ENCODE results near the gene CPE. TPM values are rescaled to one million over a fixed set of nuclear protein-coding genes. Genes with fewer than 3 reads are reported as not detected.

CPE gene
- total RNA-seq, 4 donors from 2014 or later, result 22.3 to 33.5 (median 30.9) TPM

DNA sequence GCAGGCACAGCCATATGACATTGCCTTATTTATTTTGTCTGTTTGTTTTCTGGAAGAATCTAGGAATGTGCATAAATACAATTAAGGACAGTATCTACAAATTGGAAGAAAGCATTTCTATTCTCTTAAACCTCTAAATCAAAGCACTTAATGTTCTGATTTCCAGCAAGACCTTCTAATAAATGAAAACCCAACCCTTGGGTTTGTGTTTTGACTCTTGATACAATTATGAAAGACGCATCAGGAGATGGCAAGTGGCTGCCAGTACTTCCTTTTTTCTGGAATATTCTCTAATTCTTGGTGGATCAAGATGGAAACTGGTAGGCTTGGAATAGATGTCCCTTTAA lies 437 bp upstream of the CPE start:
- H3K27ac ChIP-seq, result peak overlapping the region; percentile 69
- WGBS, result 47% methylated on average over 1 of the region's 1 CpG

DNA sequence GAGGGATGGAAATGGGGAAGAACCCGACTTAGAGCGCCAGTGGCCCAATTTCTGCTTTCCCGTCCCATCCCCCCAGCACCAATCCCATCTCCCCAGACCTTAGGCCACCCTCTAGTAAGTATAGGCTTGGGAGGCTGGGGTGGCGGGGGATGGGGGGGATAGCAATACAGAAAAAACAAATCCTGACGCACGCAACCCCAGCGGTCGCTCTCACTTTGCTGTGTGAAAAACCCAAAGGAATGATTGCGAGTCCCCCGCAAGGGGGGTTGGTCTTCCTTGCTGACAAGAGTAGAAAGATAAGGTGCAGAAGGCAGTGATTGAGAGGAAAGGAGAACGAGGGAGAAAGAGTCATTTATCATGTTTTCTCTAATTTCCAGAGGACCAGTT lies 863 bp downstream of the CPE start:
- no peak overlapping the region for H3K27ac ChIP-seq
- no peaks in the 10 kb centered on the region for H3K36me3 ChIP-seq
- TF ChIP-seq POLR2A (IDR thresholded peaks at IDR 0.05) (no peak), POLR2AphosphoS5 (IDR thresholded peaks at IDR 0.05) (no peak), EP300 (IDR thresholded peaks at IDR 0.05) (no peak)
- TF ChIP-seq, protein P1, sequence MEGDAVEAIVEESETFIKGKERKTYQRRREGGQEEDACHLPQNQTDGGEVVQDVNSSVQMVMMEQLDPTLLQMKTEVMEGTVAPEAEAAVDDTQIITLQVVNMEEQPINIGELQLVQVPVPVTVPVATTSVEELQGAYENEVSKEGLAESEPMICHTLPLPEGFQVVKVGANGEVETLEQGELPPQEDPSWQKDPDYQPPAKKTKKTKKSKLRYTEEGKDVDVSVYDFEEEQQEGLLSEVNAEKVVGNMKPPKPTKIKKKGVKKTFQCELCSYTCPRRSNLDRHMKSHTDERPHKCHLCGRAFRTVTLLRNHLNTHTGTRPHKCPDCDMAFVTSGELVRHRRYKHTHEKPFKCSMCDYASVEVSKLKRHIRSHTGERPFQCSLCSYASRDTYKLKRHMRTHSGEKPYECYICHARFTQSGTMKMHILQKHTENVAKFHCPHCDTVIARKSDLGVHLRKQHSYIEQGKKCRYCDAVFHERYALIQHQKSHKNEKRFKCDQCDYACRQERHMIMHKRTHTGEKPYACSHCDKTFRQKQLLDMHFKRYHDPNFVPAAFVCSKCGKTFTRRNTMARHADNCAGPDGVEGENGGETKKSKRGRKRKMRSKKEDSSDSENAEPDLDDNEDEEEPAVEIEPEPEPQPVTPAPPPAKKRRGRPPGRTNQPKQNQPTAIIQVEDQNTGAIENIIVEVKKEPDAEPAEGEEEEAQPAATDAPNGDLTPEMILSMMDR (IDR thresholded peaks at IDR 0.05), result no peak
- H3K4me3 ChIP-seq, result peak overlapping the region; percentile 66
- H3K27me3 ChIP-seq, result peaks cover 5% of the 10 kb centered on the region
- DNase-seq (ENCODE audit: low spot score in 2 of 2), result no peak
- WGBS, result 84% methylated on average over 11 of the region's 11 CpGs
- H3K9me3 ChIP-seq, result no peaks in the 10 kb centered on the region
- H3K4me1 ChIP-seq, result peaks cover 24% of the 10 kb centered on the region

More for the DNA sequence above, 437 bp upstream of the CPE start:
- TF ChIP-seq, protein P1 (IDR thresholded peaks at IDR 0.05), result no peak
- DNase-seq (ENCODE audit: low spot score in 2 of 2), result no peak
- peak overlapping the region; percentile 66 for H3K4me3 ChIP-seq
- peaks cover 5% of the 10 kb centered on the region for H3K27me3 ChIP-seq
- H3K4me1 ChIP-seq, result peaks cover 14% of the 10 kb centered on the region
- H3K36me3 ChIP-seq, result no peaks in the 10 kb centered on the region
- H3K9me3 ChIP-seq, result no peaks in the 10 kb centered on the region

GRCh38 chr4:165380805-165381204 lies 2.0 kb downstream of the CPE start:
- no peak for DNase-seq (ENCODE audit: low spot score in 2 of 2)
- Histone ChIP-seq H3K4me1 (peaks cover 24% of the 10 kb centered on the region), H3K9me3 (no peaks in the 10 kb centered on the region), H3K36me3 (no peaks in the 10 kb centered on the region), H3K27me3 (peaks cover 5% of the 10 kb centered on the region), H3K4me3 (no peak overlapping the region), H3K27ac (no peak overlapping the region)
- TF ChIP-seq POLR2AphosphoS5 (IDR thresholded peaks at IDR 0.05) (no peak), POLR2A (IDR thresholded peaks at IDR 0.05) (no peak), EP300 (IDR thresholded peaks at IDR 0.05) (no peak)
- TF ChIP-seq, protein P1 (IDR thresholded peaks at IDR 0.05), result no peak
- 76% methylated on average over 1 of the region's 1 CpG for WGBS

DNA sequence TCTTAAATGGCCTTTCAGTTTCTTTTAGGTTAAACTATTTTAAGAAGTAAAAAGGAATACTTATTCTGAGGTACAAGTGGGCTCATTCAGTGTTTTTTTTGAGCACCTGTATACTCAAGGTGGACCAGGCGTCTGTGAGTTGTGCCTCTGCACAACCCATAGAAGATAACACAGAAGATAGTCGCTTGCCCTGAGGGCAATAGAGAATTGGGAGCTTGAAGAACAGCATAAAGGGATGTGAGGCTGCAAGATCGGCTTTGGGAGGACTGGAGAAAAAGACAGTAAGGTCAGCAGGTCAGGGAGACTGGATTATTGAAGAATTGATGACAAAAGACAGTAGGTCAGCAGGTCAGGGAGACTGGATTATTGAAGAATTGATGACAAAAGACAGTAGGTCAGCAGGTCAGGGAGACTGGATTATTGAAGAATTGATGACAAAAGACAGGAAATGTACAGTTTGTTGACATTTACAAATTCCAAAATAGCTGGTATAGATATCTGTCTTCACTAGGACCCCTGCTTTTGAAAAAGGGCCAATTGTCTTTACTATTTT lies 3.1 kb downstream of the CPE start:
- no peak for DNase-seq (ENCODE audit: low spot score in 2 of 2)
- peaks cover 5% of the 10 kb centered on the region for H3K27me3 ChIP-seq
- no peaks in the 10 kb centered on the region for H3K36me3 ChIP-seq
- no peak overlapping the region for H3K4me3 ChIP-seq
- TF ChIP-seq POLR2A (IDR thresholded peaks at IDR 0.05), result no peak
- TF ChIP-seq, protein P1 (IDR thresholded peaks at IDR 0.05), result no peak
- TF ChIP-seq EP300 (IDR thresholded peaks at IDR 0.05), result no peak
- no peak for TF ChIP-seq POLR2AphosphoS5 (IDR thresholded peaks at IDR 0.05)
- H3K4me1 ChIP-seq, result peaks cover 24% of the 10 kb centered on the region
- no peaks in the 10 kb centered on the region for H3K9me3 ChIP-seq
- no peak overlapping the region for H3K27ac ChIP-seq
- WGBS, result 67% methylated on average over 3 of the region's 3 CpGs

- Histone ChIP-seq H3K36me3 (no peaks in the 10 kb centered on the region), H3K9me3 (no peaks in the 10 kb centered on the region), H3K4me1 (peaks cover 24% of the 10 kb centered on the region), H3K27me3 (peaks cover 5% of the 10 kb centered on the region), H3K27ac (no peak overlapping the region), H3K4me3 (no peak overlapping the region)
- no peak for DNase-seq (ENCODE audit: low spot score in 2 of 2)
- no peak for TF ChIP-seq EP300 (IDR thresholded peaks at IDR 0.05)
- no peak for TF ChIP-seq POLR2AphosphoS5 (IDR thresholded peaks at IDR 0.05)
- 100% methylated on average over 1 of the region's 1 CpG for WGBS
Observed at GRCh38 chr4:165382640-165383039, 3.8 kb downstream of the CPE start.

DNA sequence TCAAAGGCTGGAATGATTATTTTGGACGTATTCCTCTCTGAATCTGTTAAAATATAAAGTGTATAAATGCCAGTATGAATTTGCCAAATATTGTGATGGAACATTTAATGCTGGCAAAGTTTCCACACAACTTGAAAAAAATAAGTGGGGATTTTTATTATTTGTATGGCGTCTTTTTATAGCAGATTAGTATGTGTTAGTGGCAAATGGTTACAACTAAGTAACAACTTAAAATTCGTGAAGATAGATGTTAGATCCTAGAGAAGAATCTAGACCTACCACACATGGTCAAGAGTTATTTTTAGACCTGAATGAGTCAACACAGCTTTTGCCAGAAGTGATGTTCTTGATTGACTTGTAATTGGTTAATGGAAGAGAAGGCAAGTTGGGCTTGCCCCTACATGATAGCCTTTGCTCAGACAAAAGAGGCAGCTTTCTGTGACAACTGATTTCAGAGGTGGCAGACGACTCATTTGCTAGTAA lies 4.8 kb downstream of the CPE start:
- peaks cover 5% of the 10 kb centered on the region for H3K27me3 ChIP-seq
- DNase-seq (ENCODE audit: low spot score in 2 of 2), result no peak
- WGBS, result 48% methylated on average over 4 of the region's 4 CpGs
- H3K4me3 ChIP-seq, result no peak overlapping the region
- peaks cover 17% of the 10 kb centered on the region for H3K4me1 ChIP-seq
- TF ChIP-seq POLR2A (IDR thresholded peaks at IDR 0.05), result no peak
- TF ChIP-seq POLR2AphosphoS5 (IDR thresholded peaks at IDR 0.05), result no peak
- TF ChIP-seq EP300 (IDR thresholded peaks at IDR 0.05), result no peak
- TF ChIP-seq, protein P1 (IDR thresholded peaks at IDR 0.05), result no peak
- H3K9me3 ChIP-seq, result no peaks in the 10 kb centered on the region
- H3K36me3 ChIP-seq, result no peaks in the 10 kb centered on the region
- no peak overlapping the region for H3K27ac ChIP-seq

Measured in suprapubic skin (tissue), 4 donors.